WI38 (cell line): Measurements from ENCODE around the gene ARHGAP12.

ENCODE experiments used
- H3K4me3 ChIP-seq: 2 replicates; pipeline ENCODE4 v1.5.1; 2011; ENCODE audit warnings: low read depth, mild to moderate bottlenecking, control low read depth, low read length
- TF ChIP-seq, protein P1 (sequence below): IDR thresholded peaks from 2 replicates; pipeline ENCODE4 v1.5.1; 2012; ENCODE audit warnings: low read depth, mild to moderate bottlenecking, control low read depth, low read length

Gene ARHGAP12

DNA sequence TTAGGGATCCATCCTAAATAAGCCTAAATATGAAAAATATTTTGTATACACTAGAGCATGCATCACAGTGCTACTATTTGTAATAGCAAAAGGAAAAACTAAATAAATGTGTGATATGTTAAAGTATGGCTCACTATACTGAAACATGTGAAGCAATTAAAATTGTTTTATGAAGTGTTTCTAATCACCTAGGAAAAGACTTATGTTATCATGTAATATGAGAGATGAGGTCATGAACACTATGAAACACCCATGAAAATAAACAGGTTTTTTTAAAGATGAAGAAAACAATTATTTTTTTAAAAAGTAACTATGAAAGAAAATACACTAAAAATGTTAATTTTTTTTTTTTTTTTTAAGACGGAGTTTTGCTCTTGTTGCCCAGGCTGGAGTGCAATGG is 16.8 kb upstream of the ARHGAP12 start:
- no peak overlapping the region for H3K4me3 ChIP-seq
- TF ChIP-seq, protein P1, sequence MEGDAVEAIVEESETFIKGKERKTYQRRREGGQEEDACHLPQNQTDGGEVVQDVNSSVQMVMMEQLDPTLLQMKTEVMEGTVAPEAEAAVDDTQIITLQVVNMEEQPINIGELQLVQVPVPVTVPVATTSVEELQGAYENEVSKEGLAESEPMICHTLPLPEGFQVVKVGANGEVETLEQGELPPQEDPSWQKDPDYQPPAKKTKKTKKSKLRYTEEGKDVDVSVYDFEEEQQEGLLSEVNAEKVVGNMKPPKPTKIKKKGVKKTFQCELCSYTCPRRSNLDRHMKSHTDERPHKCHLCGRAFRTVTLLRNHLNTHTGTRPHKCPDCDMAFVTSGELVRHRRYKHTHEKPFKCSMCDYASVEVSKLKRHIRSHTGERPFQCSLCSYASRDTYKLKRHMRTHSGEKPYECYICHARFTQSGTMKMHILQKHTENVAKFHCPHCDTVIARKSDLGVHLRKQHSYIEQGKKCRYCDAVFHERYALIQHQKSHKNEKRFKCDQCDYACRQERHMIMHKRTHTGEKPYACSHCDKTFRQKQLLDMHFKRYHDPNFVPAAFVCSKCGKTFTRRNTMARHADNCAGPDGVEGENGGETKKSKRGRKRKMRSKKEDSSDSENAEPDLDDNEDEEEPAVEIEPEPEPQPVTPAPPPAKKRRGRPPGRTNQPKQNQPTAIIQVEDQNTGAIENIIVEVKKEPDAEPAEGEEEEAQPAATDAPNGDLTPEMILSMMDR = no peak

DNA sequence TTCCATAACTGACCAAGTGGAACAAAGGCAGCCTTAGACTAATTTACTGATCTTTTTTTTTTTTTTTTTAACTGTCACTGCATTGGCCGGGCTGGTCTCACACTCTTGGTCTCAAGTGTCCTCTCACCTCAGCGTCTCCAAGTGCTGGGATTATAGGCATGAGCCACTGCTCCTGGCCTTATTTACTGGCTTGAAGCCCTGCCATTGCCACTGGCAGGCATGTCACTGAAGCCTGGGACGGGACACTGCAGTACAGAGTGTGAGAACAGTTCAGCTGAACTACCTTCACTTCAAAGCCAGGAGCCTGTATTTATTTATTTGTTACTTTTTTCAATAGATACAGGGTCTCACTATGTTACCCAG is 15.4 kb upstream of the ARHGAP12 start:
- TF ChIP-seq, protein P1 = no peak
- H3K4me3 ChIP-seq = no peak overlapping the region

DNA sequence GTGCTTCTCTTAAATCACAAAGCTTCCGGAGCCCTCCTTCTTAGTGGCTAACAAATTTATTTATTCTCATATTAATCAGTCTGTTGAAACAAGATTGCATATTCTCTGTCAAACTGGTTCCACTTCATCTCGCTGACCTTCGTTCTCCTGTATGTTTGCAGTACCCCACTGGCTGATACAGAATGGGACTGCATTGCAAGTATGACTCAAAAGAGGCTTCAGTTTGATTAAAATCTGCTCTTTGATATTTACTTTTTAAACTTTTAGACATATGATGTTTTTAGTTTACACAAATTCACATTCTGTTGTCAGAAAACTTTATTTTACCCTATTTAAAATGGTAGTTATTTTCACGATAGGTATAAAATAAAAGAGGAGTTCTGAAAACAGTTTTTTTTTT is 14.3 kb upstream of the ARHGAP12 start:
- no peak overlapping the region for H3K4me3 ChIP-seq
- TF ChIP-seq, protein P1 = no peak

DNA sequence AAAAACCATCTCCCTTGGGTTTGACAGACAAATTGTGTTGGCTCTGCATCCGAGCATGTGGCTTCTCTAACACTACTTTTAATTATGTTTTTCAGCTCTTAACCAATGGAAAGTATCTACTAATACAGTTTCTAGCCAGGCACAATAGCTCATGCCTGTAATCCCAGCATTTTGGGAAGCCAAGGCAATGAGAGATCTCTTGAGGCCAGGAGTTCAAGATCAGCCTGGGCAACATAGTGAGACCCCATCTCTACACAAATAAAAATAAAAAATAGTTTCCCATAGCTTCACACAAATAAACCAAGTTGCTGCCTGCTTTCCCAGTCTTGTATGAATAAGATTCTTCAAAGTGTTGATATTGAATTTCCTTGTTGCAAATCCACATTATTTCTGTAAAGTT is 13.8 kb upstream of the ARHGAP12 start:
- TF ChIP-seq, protein P1 = no peak
- H3K4me3 ChIP-seq = no peak overlapping the region

DNA sequence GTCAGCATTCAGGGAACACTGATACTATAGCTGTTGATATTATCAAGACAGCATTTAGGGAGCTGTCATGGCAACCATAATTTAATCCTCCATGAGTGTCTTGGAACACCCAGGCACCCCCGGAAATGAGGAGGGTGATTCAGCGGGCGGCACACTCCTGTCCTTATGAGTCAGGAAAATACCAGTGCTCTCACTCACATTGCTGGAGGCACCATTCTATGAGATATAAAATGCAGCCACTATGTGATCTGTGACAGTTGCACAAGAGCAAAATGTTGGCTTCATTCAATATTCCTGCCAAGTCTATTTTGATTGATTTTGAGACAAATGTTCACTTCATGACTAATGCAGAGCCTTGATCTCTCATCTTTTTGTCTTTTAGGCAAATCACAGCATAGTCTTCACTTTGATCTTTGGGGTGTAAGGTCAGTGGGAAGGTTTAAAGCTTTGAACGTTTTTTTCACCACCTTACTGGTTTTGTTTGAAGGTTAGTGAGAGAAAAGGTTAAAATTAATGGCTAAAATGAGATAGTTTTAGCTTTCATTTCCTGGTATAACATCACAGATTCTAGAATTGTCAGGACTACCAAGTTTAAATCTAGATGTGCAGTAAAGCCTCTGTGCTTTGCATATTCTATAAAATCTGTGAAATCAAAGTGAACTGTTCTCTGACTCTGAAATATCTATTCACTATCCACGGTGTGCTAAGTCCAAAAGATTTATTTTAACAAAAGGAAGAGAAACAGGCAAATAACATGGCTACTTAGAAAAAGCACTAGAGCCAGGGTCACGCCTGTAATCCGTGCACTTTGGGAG is 12.4 kb upstream of the ARHGAP12 start:
- TF ChIP-seq, protein P1 = no peak
- H3K4me3 ChIP-seq = no peak overlapping the region; the same call in 1 of the 2 replicates

DNA sequence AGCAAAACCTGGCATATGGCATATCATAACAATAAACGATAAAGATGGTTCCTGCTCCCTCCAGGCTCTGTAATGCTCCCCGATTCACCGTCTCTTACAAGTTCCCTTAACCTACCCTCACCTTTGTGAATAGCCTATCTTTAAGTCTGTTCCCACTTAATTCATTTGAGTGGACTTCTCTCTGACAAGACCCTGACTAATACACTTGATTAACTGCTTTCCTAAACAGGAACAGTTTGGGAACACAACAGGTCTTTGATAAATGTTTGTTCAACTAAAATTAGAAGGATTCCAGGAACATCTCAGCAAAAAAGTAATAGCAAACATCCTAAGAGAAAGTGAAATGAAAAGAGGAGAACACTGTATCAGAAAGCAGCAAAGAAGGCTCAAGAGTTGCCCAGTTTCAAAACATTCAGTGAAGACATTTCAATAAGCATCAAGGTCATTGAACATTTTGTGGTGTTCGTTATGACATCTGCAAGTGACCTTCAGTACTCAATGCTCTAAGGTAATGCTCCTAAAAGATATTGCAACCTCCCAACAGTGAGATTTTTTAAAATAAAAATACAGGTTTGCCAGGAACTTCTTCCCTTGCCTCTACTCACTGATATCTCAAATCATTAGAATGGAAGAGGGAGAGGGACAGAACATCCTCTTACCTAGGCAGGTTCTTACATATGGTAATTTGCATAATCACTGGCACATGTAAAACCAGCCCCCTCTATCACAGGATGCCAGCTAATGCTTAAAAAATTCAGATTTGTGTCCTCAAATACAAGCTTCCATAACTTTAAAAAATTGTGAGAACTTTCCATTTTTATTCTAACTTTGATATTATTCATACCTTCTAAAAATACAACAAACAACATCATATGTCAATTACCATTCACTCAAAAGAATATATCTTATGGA is 11.4 kb upstream of the ARHGAP12 start:
- TF ChIP-seq, protein P1 = no peak
- H3K4me3 ChIP-seq = no peak overlapping the region; the same call in 1 of the 2 replicates

DNA sequence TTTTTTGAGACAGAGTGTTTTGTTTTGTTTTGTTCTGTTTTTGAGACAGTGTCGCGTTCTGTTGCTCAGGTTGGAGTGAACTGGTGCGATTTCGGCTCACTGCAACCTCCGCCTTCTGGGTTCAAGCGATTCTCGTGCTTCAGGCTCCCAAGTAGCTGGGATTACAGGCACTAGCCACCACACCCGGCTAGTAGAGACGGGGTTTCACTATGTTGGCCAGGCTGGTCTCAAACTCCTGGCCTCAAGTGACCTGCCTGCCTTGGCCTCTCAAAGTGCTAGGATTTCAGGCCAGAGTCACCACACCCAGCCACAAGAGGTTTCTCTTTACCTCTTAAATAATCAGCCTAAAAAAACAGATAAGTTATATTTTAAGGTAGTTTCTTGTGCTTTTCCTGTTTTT is 8.7 kb upstream of the ARHGAP12 start:
- TF ChIP-seq, protein P1 = no peak
- no peak overlapping the region for H3K4me3 ChIP-seq
